Sigmoid colon (tissue), 7 donors: ENCODE data around the gene OGN. TPM values are rescaled to one million over a fixed set of nuclear protein-coding genes. Genes with fewer than 3 reads are reported as not detected.

Experiments
- DNase-seq: peaks from one replicate; pipeline ENCODE4 v3.0.0-alpha.2; 2019
- H3K27ac ChIP-seq, 4 donors: fragments of 200-600 bp; sonication (generic); one replicate each; pipeline ENCODE4 v1.5.1; 2016 to 2019; ENCODE audit warnings: mild to moderate bottlenecking in 1 of 4
- H3K27me3 ChIP-seq, 3 donors: fragments of 200-600 bp; sonication (generic); one replicate each; pipeline ENCODE4 v1.5.1; 2019; ENCODE audit warnings: mild to moderate bottlenecking in 1 of 3
- H3K36me3 ChIP-seq, 4 donors: fragments of 200-600 bp; sonication (generic); one replicate each; pipeline ENCODE4 v1.5.1; 2016 to 2019
- H3K4me1 ChIP-seq, 4 donors: fragments of 200-600 bp; sonication (generic); one replicate each; pipeline ENCODE4 v1.5.1; 2017 to 2019
- H3K4me3 ChIP-seq, 4 donors: fragments of 200-600 bp; sonication (generic); one replicate each; pipeline ENCODE4 v1.5.1; 2017 to 2019; ENCODE audit warnings: mild to moderate bottlenecking in 2 of 4, moderate library complexity in 1 of 4
- H3K9me3 ChIP-seq, 4 donors: fragments of 200-600 bp in 3 of 4; sonication (generic) in 3 of 4; one replicate each; pipeline versions ENCODE4 v1.5.1 to v1.6.1; 2013 to 2019
- CTCF ChIP-seq, 4 experiments: fragments of 450-650 bp in 3 of 4; fragments of 200-600 bp in 1 of 4; IDR thresholded peaks; one replicate each; pipeline ENCODE4 v1.5.1; 2016 to 2019; ENCODE audit warnings: antibody characterized with exemption in 4 of 4, mild to moderate bottlenecking in 3 of 4, moderate library complexity in 2 of 4
- EP300 ChIP-seq, 4 donors: sonication (generic); formaldehyde crosslinking; IDR thresholded peaks; one replicate each; pipeline ENCODE4 v1.6.1; 2017; ENCODE audit warnings: antibody characterized with exemption in 4 of 4
- POLR2A ChIP-seq, 2 donors: fragments of 450-650 bp; IDR thresholded peaks; one replicate each; pipeline ENCODE4 v1.6.1; 2016; ENCODE audit warnings: antibody characterized with exemption in 2 of 2, mild to moderate bottlenecking in 2 of 2, moderate library complexity in 2 of 2
- POLR2AphosphoS5 ChIP-seq, 4 donors: sonication (generic); formaldehyde crosslinking; IDR thresholded peaks; one replicate each; pipeline ENCODE4 v1.6.1; 2017; ENCODE audit warnings: antibody characterized with exemption in 4 of 4
- WGBS, 2 donors: extraction: QIAGEN DNeasy Blood & Tissue Kit; methylation state at CpG; one replicate each; pipeline ENCODE4 v1.1.7; 2013; 5-methylcytosine and 5-hydroxymethylcytosine counted together
- intact Hi-C: fragments of 100-400 bp; cut with DNase I; formaldehyde crosslinking; loops from one replicate; pipeline ENCODE4 v1.15.1; 2023
- polyA plus RNA-seq, 3 donors: library from polyadenylated mRNA; stranded (reverse); fragments of 200-250 nt; gene quantifications; one replicate each; pipeline ENCODE4 v1.2.3, GENCODE V29; 2013
- total RNA-seq, 4 donors: library from RNA; depleted of rRNA; stranded (reverse); fragments of >200 nt; gene quantifications; one replicate each; pipeline ENCODE4 v1.1.0, GENCODE V29; 2016
- donor health status: healthy with polysubstance abuse.
- donor health status: Bipolar disorder and iron deficiency.
- donor health status: healthy.

The OGN gene
- total and polyA plus RNA-seq, 7 donors, result 1.6 to 93.3 (median 41.8) TPM

- H3K4me1 ChIP-seq, result peaks cover 0 to 14% (median 2%) of the 10 kb centered on the region in 4 donors
- intact Hi-C loops, result no loop called here
Measured at GRCh38 chr9:92385001-92385400, 19.4 kb downstream of the OGN start.

GRCh38 chr9:92384375-92384774 is 20.0 kb downstream of the OGN start:
- intact Hi-C loops, result no loop called here
- no peaks in the 10 kb centered on the region for H3K36me3 ChIP-seq

More at GRCh38 chr9:92385001-92385400, 19.4 kb downstream of the OGN start:
- WGBS, 2 donors, result 85 to 89% methylated on average over 3 of the region's 3 CpGs
- Histone ChIP-seq H3K4me3 (no peak overlapping the region), H3K9me3 (no peaks in the 10 kb centered on the region), H3K27ac (peak overlapping the region in 3 of 4 donors; percentile 25 to 48 (median 30)), H3K36me3 (no peaks in the 10 kb centered on the region), H3K27me3 (no peaks in the 10 kb centered on the region)
- no peak for TF ChIP-seq EP300 (IDR thresholded peaks at IDR 0.05)
- no peak for TF ChIP-seq POLR2A (IDR thresholded peaks at IDR 0.05)
- no peak for TF ChIP-seq POLR2AphosphoS5 (IDR thresholded peaks at IDR 0.05)
- TF ChIP-seq CTCF (IDR thresholded peaks at IDR 0.05), result no peak
- DNase-seq, result no peak

GRCh38 chr9:92381775-92382174 is 22.6 kb downstream of the OGN start:
- H3K27ac ChIP-seq, result no peak overlapping the region
- DNase-seq, result no peak
- H3K27me3 ChIP-seq, result no peaks in the 10 kb centered on the region
- TF ChIP-seq EP300 (IDR thresholded peaks at IDR 0.05), result no peak
- no peak for TF ChIP-seq CTCF (IDR thresholded peaks at IDR 0.05)
- no peak for TF ChIP-seq POLR2A (IDR thresholded peaks at IDR 0.05)
- no peak for TF ChIP-seq POLR2AphosphoS5 (IDR thresholded peaks at IDR 0.05)
- H3K9me3 ChIP-seq, result no peaks in the 10 kb centered on the region
- no peak overlapping the region for H3K4me3 ChIP-seq
- 89 to 96% methylated on average over 2 of the region's 2 CpGs for WGBS, 2 donors
- intact Hi-C loops, result no loop called here
- H3K4me1 ChIP-seq, result peaks cover 0 to 9% (median 2%) of the 10 kb centered on the region in 4 donors
- H3K36me3 ChIP-seq, result no peaks in the 10 kb centered on the region

More at GRCh38 chr9:92384375-92384774, 20.0 kb downstream of the OGN start:
- Histone ChIP-seq H3K27ac (peak overlapping the region in 3 of 4 donors; percentile 22 to 30 (median 25)), H3K4me3 (no peak overlapping the region), H3K4me1 (peaks cover 0 to 9% (median 2%) of the 10 kb centered on the region in 4 donors), H3K27me3 (no peaks in the 10 kb centered on the region), H3K9me3 (no peaks in the 10 kb centered on the region)
- no peak for DNase-seq
- 85 to 93% methylated on average over 1 of the region's 1 CpG for WGBS, 2 donors
- TF ChIP-seq EP300 (IDR thresholded peaks at IDR 0.05) (no peak), POLR2A (IDR thresholded peaks at IDR 0.05) (no peak), CTCF (IDR thresholded peaks at IDR 0.05) (no peak), POLR2AphosphoS5 (IDR thresholded peaks at IDR 0.05) (no peak)

GRCh38 chr9:92380603-92381002 is 23.8 kb downstream of the OGN start:
- intact Hi-C loops, result no loop called here
- H3K4me1 ChIP-seq, result peaks cover 0 to 8% (median 2%) of the 10 kb centered on the region in 4 donors
- no peak overlapping the region for H3K4me3 ChIP-seq
- no peaks in the 10 kb centered on the region for H3K36me3 ChIP-seq
- no peak for DNase-seq
- TF ChIP-seq POLR2A (IDR thresholded peaks at IDR 0.05) (no peak), EP300 (IDR thresholded peaks at IDR 0.05) (no peak), CTCF (IDR thresholded peaks at IDR 0.05) (no peak), POLR2AphosphoS5 (IDR thresholded peaks at IDR 0.05) (no peak)
- no peaks in the 10 kb centered on the region for H3K9me3 ChIP-seq
- H3K27ac ChIP-seq, result no peak overlapping the region
- WGBS, 2 donors, result 95 to 98% methylated on average over 2 of the region's 2 CpGs
- H3K27me3 ChIP-seq, result no peaks in the 10 kb centered on the region
